Stomach (tissue), 4 donors: ENCODE results near the gene NSD1.

Experiments used
- EP300 ChIP-seq: sonication (generic); formaldehyde crosslinking; IDR thresholded peaks from one replicate; pipeline ENCODE4 v1.6.1; 2017; ENCODE audit warnings: antibody characterized with exemption
- POLR2A ChIP-seq, 4 donors: fragments of 450-650 bp; IDR thresholded peaks; one replicate each; pipeline ENCODE4 v1.6.1; 2016; ENCODE audit warnings: antibody characterized with exemption in 4 of 4, control low read depth in 2 of 4, mild to moderate bottlenecking in 1 of 4, moderate library complexity in 1 of 4
- TF ChIP-seq, protein P1 (sequence below), 7 experiments: fragments of 450-650 bp in 4 of 7; fragments of 200-600 bp in 3 of 7; sonication (generic) in 3 of 7; IDR thresholded peaks; one replicate each; pipeline ENCODE4 v1.5.1; 2016 to 2019; ENCODE audit warnings: antibody characterized with exemption in 7 of 7, control low read depth in 2 of 7, mild to moderate bottlenecking in 1 of 7

- TF ChIP-seq, protein P1, sequence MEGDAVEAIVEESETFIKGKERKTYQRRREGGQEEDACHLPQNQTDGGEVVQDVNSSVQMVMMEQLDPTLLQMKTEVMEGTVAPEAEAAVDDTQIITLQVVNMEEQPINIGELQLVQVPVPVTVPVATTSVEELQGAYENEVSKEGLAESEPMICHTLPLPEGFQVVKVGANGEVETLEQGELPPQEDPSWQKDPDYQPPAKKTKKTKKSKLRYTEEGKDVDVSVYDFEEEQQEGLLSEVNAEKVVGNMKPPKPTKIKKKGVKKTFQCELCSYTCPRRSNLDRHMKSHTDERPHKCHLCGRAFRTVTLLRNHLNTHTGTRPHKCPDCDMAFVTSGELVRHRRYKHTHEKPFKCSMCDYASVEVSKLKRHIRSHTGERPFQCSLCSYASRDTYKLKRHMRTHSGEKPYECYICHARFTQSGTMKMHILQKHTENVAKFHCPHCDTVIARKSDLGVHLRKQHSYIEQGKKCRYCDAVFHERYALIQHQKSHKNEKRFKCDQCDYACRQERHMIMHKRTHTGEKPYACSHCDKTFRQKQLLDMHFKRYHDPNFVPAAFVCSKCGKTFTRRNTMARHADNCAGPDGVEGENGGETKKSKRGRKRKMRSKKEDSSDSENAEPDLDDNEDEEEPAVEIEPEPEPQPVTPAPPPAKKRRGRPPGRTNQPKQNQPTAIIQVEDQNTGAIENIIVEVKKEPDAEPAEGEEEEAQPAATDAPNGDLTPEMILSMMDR (IDR thresholded peaks at IDR 0.05) = no peak
- TF ChIP-seq POLR2A (IDR thresholded peaks at IDR 0.05) (no peak), EP300 (no peak)
Observed at GRCh38 chr5:177188775-177189174, 55.2 kb downstream of the NSD1 start.
